Fibroblast of the aortic adventitia (primary cell): ENCODE measurements around the gene HSPA1L. TPM values are rescaled to one million over a fixed set of nuclear protein-coding genes. Genes with fewer than 3 reads are reported as not detected.
A peak's percentile ranks its signal among the peaks of the same experiment; 100 is the strongest.
"Not testable (repeated sequence)": the region's sequence is repeated elsewhere in the genome, so short reads cannot be mapped to it uniquely, and the experiment has no call there.

Experiments used
- DNase-seq: peaks from one replicate; pipeline ENCODE4 v3.0.0-alpha.2; 2010; ENCODE audit warnings: low read depth
- H3K4me3 ChIP-seq: 2 replicates; pipeline ENCODE4 v1.5.1; 2011; ENCODE audit warnings: low read depth, mild to moderate bottlenecking, control low read depth, low read length, moderate library complexity
- CTCF ChIP-seq: IDR thresholded peaks from 2 replicates; pipeline ENCODE4 v1.5.1; 2011; ENCODE audit warnings: mild to moderate bottlenecking, low read length, control low read depth, inconsistent platforms; ENCODE audit not compliant: insufficient read depth
- total RNA-seq: library from RNA; depleted of rRNA; stranded (reverse); fragments of >200 nt; gene quantifications from 2 replicates; pipeline ENCODE4 v1.2.3, GENCODE V29; 2012; ENCODE audit warnings: low replicate concordance

The HSPA1L gene
- 1.4 and 2.4 TPM in 2 replicates for total RNA-seq

- no peak for TF ChIP-seq CTCF
- H3K4me3 ChIP-seq, result peak within 1 kb of the TSS; percentile 85
- peak; percentile 96 for DNase-seq
Measured at GRCh38 chr6:31815025-31815838, at the start of gene HSPA1L, which contains the start of gene HSPA1A. HSPA1L (minus strand) TSS chr6:31815283; CDS start chr6:31811972, 3,311 bp downstream. HSPA1A (plus strand) TSS chr6:31815543; CDS start chr6:31815757, 214 bp downstream.

GRCh38 chr6:31864818-31865204 is 49.7 kb upstream of the HSPA1L start:
- TF ChIP-seq CTCF, result no peak
- no peak for DNase-seq
- H3K4me3 ChIP-seq, result no peak overlapping the region

DNA sequence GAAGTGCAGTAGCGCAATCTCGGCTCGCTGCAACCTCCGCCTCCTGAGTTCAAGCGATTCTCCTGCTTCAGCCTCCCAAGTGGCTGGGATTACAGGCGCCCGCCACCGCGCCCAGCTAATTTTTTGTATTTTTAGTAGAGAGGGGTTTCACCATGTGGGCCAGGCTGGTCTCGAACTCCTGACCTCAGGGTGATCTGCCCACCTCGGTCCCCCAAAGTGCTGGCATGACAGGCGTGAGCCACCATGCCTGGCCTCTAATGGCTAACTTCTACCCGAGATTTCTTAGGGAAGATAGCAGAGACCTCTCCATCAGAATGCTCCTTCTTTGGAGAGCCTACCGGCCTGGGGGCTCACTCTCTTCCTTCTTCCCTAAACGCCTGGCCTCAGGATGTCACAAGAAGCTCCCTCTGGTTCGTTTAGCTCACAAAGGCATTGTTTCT is 49.1 kb upstream of the HSPA1L start:
- DNase-seq, result not testable (repeated sequence)
- peak overlapping the region; percentile 82 for H3K4me3 ChIP-seq

GRCh38 chr6:31862344-31863235 is 47.5 kb upstream of the HSPA1L start, which contains the start of gene NEU1:
NEU1 (minus strand) TSS chr6:31862821; CDS start chr6:31862776, 45 bp downstream.
- H3K4me3 ChIP-seq, result peak within 1 kb of the TSS; percentile 96
- TF ChIP-seq CTCF, result no peak
- peak; percentile 100 for DNase-seq

- TF ChIP-seq CTCF, result no peak
- DNase-seq, result peak; percentile 8
- peak overlapping the region; percentile 96 for H3K4me3 ChIP-seq
Measured at GRCh38 chr6:31861919-31862343, 46.8 kb upstream of the HSPA1L start.

DNA sequence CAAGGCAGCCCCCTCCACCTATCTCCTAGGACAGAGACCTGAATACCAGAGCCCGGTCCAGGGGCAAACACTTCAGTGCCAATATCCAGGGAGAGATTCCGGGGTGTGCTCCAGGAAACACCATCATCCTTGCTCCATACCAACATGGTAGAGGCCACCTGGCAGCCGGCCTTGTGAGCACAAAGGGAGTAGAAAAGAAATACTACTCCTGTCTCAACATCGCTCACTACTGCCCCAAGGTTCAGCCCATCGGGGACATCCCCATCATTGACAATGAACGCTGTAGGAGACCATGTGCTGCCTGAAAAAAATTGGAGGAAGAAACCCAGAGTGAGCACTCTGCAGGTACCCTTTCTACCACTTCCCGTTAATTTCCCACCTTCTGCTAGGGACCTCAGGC is 46.1 kb upstream of the HSPA1L start:
- H3K4me3 ChIP-seq, result peak overlapping the region; percentile 1
- no peak for TF ChIP-seq CTCF
- DNase-seq, result no peak

- TF ChIP-seq CTCF, result no peak
- no peak for DNase-seq
- no peak overlapping the region for H3K4me3 ChIP-seq
Measured at GRCh38 chr6:31860349-31860748, 45.3 kb upstream of the HSPA1L start.
